GM19452 (cell line): ENCODE results near the gene CILP2.
A peak's percentile ranks its signal among the peaks of the same experiment; 100 is the strongest.

Source experiments
- ATAC-seq: cut with Tn5 transposase; IDR thresholded peaks from one replicate; pipeline ENCODE4 v1.9.1; 2021; ENCODE audit not compliant: unreplicated experiment

Gene CILP2

DNA sequence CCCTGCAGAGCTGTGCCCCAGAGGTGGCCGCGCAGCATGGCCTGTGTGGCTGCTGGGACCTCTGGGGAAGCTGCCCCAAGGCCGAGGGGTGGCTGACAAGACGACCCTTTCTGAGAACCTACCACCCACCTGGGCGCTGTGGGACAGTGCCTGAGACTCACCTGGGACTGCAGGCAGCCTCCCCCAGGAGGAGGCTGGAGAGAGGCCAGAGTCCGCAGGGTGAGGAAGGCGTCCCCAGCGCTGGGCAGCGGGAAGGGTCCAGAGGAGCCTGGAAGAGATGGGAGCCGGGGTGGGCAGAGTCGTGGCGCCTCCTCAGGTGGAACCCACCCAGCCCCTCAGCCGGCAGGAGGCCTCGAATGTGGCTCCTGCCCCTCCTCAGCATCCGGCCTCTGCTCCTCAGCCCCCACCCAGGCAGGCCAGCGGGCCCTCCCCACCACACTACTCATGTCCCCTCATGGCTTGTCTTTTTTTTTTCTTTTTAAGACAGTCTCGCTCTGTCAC lies 25.3 kb downstream of the CILP2 start:
- no peak for ATAC-seq

GRCh38 chr19:19566306-19566705 lies 28.2 kb downstream of the CILP2 start:
- ATAC-seq = no peak

DNA sequence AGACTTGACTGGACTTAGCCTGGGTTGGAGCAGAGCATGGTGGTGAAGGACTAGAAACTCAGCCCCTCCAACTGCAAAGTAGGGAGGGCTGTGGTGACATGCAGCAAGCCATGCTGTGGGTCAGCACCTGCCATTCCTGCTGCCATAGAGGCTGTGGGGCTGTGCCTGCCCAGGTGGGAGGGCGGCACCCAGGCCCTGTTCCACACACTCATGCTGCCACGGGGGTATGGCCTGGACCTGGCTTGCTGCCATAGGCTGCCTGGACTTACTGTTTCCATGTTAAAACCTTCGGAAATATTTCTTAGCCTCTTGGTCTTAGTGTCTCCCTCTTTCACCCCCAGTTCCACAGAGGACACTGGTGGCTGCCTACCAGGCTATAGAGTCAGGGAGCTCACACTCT lies 29.3 kb downstream of the CILP2 start:
- no peak for ATAC-seq

DNA sequence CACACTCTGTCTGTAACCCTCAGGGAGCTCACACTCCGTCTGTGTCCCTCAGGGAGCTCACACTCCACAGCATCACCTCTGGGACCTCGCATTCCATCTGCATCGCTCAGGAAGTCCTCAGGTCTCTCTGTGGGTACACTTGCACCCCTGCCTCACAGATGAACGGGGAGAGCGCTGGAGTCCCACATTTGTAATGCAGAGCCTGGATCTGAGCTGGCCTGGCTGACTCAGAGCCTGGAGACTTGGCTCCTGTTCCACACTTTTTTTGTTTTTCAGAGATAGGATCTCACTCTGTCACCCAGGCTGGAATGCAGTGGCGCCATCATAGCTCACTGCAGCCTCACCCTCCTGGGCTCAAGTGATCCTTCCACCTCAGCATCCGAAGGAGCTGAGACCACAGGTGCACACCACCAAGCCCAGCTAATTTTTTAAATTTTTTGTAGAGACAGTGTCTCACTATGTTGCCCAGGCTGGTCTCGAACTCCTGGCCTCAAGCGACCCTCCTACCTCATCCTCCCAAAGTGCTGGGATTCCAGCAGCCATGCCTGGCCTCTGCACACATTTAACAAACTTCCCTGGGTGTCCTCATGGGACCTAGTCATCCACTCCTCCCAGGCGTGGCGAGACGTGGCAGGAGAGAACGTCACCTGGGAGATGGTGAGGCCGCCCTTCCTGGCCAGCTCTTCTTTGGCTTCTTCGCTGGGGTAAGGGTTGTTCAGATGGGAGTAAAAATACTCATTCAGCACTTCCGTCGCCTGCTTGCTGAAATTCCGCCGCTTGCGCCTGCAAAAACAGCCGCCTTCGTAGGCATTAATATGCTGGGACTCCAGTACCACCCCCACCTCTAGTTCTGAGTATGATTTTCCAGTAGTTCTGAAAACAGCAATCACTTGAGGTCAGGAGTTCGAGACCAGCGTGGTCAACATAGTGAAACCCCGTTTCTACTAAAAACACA lies 31.0 kb downstream of the CILP2 start:
- ATAC-seq = no peak

GRCh38 chr19:19570571-19570970 lies 32.5 kb downstream of the CILP2 start:
- ATAC-seq = no peak

DNA sequence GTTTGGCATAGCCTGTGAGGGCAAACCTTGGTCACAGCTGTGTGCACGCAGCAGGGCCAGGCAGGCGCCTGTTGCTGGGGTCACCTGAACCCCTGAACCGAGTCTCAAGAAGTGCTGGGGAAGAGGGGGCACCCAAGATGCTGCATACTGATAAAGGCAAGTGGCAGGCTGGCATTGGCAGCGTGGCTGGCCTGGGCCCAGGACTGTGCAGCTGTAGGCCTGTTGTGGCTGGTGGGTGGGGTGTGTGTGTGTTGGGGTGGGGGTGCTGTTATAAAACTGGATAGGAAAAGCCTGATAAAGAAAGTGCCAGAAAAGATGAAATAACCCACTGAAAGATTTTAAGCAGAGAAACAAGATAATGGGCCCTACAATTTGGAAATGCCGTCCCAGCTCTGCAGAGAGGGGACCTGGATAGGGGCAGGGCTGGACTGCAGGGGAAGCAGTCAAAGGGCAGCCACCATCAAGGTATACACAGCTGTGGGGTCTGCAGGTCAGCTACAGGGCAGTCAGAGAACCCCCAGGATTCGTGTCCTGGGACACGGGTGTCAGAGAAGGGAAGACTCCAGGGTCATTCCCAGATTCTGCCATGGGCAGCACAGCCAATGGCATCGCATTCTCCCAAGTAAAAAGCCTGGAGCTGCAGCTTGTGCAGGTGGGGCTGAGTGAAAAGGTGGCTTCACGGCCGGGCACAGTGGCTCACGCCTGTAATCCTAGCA lies 33.2 kb downstream of the CILP2 start:
- ATAC-seq = no peak

DNA sequence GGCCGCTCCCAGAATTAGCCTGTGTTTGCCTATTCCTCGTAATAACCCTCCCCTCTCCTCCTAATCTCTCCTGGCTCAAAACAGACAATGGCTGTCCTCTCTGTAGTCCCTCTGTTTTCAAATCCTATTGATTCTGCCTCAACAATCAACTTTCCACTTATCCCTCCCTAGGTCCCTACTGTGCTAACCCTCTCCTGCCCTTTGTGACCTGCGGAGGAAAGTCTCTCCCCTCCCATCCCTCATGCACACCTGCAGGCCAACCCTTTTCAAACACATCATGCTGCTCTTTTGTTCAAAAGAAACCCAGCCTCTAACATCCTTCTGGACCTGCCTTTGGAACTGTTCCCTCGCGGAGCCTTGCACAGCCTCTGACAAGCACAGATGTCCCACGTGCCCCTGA lies 37.3 kb downstream of the CILP2 start:
- ATAC-seq = no peak

- ATAC-seq = no peak
These were observed 40.2 kb downstream of the CILP2 start for GRCh38 chr19:19578252-19578651.

DNA sequence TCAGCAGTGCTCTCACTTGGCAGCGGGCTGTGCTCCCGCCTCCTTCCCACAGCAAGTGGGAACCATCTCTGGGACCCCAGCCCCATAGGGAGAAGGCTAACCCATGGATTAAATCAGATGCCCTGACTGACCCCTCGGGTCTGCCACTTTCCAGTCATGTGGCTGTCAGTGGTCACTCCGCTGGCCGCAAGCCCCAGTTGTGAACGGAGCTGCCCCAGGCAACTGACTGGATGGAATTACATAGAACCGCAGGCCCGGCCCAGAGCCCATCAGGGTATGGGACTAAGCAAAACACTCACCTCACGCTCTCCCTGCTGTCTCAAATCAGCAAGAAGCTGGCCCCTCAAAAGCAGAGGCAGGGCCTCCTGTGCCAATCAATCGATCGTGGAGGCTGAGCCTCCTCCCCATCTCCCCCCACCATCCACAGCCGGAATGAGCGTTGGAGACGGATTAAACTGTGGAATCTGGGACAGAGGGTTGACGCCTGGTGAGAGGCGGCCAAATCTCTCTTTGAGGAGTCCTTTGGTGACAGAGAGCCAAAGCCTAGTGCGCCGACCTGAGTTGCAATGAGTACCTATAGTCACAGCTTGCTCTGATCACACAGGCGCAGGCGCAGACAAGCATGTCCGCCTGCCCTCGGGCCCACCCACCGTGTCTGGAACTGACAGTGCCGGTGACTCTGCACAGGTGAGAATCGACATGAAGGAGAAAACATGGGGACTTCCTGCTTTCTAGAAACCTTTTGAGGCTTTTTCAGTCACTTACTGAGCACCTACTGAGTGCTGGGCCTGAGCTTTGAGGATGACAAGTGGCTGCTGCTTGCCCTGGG lies 41.7 kb downstream of the CILP2 start:
- ATAC-seq = no peak

DNA sequence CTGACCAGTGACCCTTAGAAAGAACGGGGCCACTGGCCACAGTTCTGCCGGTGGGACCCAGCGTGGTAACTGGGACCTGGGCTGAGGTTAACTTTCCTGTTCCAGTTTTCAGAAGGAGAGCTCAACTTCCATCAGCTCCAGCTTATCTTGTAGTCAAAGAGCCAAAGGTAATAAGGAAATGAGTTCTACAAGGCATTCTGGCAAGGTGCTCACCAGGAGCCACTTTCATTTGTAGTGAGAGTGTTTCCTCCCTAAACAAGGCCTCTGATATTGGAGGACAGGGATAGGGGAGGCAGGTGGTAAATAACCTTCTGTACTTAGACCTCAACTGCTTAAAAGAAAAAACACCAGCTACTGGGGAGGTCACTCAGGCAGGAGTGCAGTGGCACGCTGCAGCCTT lies 42.4 kb downstream of the CILP2 start:
- ATAC-seq = no peak

DNA sequence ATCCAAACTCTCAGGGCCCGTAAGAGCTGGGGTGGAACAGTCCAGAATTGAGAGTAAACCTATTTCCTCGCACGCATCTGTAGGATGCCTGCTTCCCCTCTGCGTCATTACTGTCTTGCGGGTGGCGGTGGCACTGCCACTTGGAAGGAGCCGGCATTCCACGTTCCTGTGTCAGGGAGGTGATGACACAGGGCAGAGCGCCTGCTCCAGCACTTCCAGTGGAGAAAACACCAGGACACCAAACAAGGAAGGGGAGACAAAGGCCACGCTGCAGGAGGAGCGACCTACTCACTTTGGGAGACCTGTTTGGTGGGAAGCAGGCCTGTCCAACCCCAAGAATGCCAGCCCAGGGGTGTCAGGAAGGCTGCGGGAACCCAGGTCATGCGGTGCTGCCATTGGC lies 43.3 kb downstream of the CILP2 start:
- ATAC-seq = no peak

DNA sequence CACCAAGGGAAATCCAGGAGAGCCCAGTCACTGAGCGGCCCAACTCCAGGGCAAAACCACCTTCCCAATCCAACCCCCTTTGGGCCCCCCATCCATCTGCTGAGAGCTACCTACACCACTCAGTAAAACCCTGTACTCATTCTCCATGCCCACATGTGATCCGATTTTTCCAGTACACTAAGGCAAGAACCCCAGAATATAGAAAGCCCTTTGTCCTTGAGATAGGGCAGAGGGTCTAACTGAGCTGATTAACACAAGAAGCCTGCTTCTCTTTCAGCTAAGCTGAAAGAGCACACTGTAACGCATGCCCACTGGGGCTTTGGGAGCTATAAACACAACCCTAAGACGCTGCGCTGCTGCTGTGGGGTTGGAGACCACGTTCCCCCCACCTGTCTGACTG lies 44.4 kb downstream of the CILP2 start:
- ATAC-seq = no peak

DNA sequence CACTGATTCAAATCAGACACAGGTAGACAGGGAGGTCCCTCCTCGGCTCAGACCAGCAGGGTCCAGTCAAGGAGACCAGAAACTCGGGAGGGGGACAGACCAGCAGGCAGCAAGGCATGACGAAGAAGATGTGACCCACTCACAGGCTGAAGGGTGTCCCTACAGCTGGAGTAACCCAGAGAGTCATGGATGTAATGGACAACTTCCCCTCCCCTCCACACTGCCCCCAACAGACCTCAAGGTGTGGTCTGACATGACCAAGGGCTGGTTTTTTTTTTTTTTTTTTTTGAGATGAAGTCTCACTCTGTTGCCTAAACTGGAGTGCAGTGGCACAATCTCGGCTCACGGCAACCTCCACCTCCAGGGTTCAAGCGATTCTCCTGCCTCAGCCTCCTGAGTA lies 46.3 kb downstream of the CILP2 start:
- no peak for ATAC-seq

GRCh38 chr19:19587771-19588170 lies 49.7 kb downstream of the CILP2 start:
- no peak for ATAC-seq

GRCh38 chr19:19588546-19588945 lies 50.5 kb downstream of the CILP2 start:
- ATAC-seq = no peak

DNA sequence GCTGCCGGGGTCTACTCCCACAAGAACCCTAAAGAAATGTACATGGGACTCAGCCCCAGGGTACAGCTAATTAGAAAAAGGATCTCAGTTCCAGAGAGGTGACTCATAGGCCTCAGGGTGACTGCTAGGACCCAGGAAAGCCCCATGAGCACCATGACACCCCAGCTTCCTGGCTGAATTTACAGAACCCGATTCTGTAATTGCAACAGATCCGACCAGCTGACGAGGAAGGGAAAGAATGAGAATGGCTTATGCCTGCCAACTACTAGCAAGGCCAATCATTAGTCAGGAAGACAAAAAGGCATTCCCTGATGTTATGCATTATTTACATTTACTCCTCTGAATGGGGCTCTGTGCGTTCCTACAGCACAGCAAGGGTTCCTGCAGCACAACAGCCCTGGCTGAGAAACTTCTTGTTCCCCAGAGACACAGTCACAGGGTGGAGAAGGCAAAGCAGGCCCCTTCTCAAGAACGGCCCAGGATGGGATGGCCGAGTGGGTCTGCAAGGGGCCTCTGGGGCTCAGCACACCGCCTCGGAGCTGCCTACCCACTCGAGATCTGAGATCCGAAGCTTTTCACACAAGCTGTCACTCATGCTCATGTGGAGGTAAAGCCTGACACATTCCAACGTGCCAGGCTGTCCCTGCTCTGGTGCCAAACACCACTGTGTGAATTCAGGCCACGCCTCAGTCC lies 53.2 kb downstream of the CILP2 start:
- ATAC-seq = peak; percentile 63

- ATAC-seq = no peak
These were observed 54.6 kb downstream of the CILP2 start for GRCh38 chr19:19592690-19593089.

GRCh38 chr19:19594381-19594780 lies 56.3 kb downstream of the CILP2 start:
- no peak for ATAC-seq

GRCh38 chr19:19595171-19595701 lies 57.2 kb downstream of the CILP2 start:
- ATAC-seq = no peak
